ENCODE measurements around the gene ZNF260. TPM values are rescaled to one million over a fixed set of nuclear protein-coding genes. Genes with fewer than 3 reads are reported as not detected.

The ZNF260 gene
- total RNA-seq, 1 experiment from 2014 or later = 25.2 TPM

DNA sequence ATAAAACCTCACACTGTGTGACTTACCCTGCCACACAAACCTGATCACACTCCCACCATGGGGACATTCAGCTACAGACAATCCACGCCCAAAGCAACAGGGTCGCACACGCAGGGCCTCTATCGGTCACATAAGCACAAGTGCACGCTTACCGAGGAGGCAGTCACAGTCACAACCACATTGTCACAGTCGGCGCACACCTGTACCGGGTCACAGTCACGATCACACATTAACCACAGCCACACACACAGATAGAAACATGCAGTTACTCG, 39.3 kb downstream of the ZNF260 start:
- no TSS peak for BruUV-seq (replicated peaks)
- H3K36me3 ChIP-seq (ENCODE audit: control insufficient read depth, insufficient read depth, low read length) = no peaks in the 10 kb centered on the region
- H3K27ac ChIP-seq (ENCODE audit: low read length) = peak overlapping the region; percentile 98
- POLR2A ChIA-PET = no interaction called here
- H3K27me3 ChIP-seq (ENCODE audit: control insufficient read depth, insufficient read depth, low read length) = no peaks in the 10 kb centered on the region
- DNase-seq (ENCODE audit: low read depth, low spot score) (no peak), ATAC-seq (peak; percentile 29)
- in situ Hi-C loops (cut with HindIII; ENCODE audit: low pct_unique_long_range_greater_than_20kb, low sequenced_read_pairs) = no loop called here
- H3K4me3 ChIP-seq (ENCODE audit: low read depth in 2 of 2, low read length in 2 of 2) = peak overlapping the region; percentile 87 to 97
- no peaks in the 10 kb centered on the region for H3K4me1 ChIP-seq (ENCODE audit: control insufficient read depth, insufficient read depth, low read length)
- intact Hi-C loops (cut with micrococcal nuclease; ENCODE audit: unreplicated experiment) = no loop called here
- CTCF ChIA-PET = interaction anchor here (0.6 kb wide), 1 partner anchor 299 kb away, joined by 9 read pairs; no protein-coding TSS in a partner anchor
- no peak for TF ChIP-seq CTCF (IDR thresholded peaks at IDR 0.05)
- TF ChIP-seq, protein P1, sequence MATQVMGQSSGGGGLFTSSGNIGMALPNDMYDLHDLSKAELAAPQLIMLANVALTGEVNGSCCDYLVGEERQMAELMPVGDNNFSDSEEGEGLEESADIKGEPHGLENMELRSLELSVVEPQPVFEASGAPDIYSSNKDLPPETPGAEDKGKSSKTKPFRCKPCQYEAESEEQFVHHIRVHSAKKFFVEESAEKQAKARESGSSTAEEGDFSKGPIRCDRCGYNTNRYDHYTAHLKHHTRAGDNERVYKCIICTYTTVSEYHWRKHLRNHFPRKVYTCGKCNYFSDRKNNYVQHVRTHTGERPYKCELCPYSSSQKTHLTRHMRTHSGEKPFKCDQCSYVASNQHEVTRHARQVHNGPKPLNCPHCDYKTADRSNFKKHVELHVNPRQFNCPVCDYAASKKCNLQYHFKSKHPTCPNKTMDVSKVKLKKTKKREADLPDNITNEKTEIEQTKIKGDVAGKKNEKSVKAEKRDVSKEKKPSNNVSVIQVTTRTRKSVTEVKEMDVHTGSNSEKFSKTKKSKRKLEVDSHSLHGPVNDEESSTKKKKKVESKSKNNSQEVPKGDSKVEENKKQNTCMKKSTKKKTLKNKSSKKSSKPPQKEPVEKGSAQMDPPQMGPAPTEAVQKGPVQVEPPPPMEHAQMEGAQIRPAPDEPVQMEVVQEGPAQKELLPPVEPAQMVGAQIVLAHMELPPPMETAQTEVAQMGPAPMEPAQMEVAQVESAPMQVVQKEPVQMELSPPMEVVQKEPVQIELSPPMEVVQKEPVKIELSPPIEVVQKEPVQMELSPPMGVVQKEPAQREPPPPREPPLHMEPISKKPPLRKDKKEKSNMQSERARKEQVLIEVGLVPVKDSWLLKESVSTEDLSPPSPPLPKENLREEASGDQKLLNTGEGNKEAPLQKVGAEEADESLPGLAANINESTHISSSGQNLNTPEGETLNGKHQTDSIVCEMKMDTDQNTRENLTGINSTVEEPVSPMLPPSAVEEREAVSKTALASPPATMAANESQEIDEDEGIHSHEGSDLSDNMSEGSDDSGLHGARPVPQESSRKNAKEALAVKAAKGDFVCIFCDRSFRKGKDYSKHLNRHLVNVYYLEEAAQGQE (IDR thresholded peaks at IDR 0.05; ENCODE audit: insufficient read depth in 1 of 2, low read depth in 2 of 2, low read length in 1 of 2) = no peak
- no peak for TF ChIP-seq POLR2AphosphoS5 (IDR thresholded peaks at IDR 0.05; ENCODE audit: low read depth, low read length)
- TF ChIP-seq SIN3A (IDR thresholded peaks at IDR 0.05; ENCODE audit: borderline replicate concordance, insufficient read depth, low read depth, low read length) = no peak
- TF ChIP-seq TCF7L2 (IDR thresholded peaks at IDR 0.05; ENCODE audit: low read depth, low read length) = no peak
- no peaks in the 10 kb centered on the region for H3K9me3 ChIP-seq (ENCODE audit: control insufficient read depth, insufficient read depth, low read depth, low read length)

DNA sequence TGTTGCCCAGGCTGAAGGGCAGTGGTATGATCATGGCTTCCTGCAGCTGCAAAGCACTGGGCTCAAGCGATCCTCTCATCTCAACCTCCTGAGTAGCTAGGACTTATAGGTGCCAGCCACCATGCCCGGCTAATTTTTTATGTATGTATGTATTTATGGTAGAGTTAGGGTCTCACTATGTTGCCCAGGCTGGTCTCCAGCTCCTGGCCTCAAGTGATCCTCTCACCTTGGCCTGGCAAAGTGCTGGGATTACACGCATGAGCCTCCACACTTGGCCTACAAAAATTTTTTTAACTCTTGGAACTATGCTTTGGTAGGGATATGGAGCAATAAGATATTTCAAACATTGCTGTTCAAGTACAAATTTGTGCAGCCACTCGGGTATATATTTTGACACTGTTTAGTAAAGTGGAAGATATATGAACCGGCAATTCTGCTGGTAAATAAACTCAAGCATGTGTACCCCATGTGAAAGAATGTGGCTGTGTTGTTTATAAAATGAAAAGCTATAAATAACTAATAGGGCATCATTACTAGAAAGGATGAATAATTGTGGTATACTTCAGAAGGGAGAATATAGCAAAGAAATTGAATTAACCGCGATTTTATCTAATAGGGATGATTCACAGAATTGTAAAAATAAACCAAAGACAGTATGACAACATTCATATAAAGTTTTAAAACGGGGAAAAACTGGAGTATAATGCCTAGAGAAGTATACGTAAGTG, 39.8 kb downstream of the ZNF260 start:
- no peak for ATAC-seq
- peak overlapping the region; percentile 87 to 97 for H3K4me3 ChIP-seq (ENCODE audit: low read depth in 2 of 2, low read length in 2 of 2)
- intact Hi-C loops (cut with micrococcal nuclease; ENCODE audit: unreplicated experiment) (no loop called here), in situ Hi-C loops (cut with HindIII; ENCODE audit: low pct_unique_long_range_greater_than_20kb, low sequenced_read_pairs) (no loop called here)
- CTCF ChIA-PET = interaction anchor here (0.6 kb wide), 1 partner anchor 298 kb away, joined by 9 read pairs; no protein-coding TSS in a partner anchor
- no peaks in the 10 kb centered on the region for H3K4me1 ChIP-seq (ENCODE audit: control insufficient read depth, insufficient read depth, low read length)
- POLR2A ChIA-PET = no interaction called here
- H3K9me3 ChIP-seq (ENCODE audit: control insufficient read depth, insufficient read depth, low read depth, low read length) = no peaks in the 10 kb centered on the region
- peak overlapping the region; percentile 98 for H3K27ac ChIP-seq (ENCODE audit: low read length)
- BruUV-seq (replicated peaks) = TSS peak; percentile 74
- DNase-seq (ENCODE audit: low read depth, low spot score) = no peak
- TF ChIP-seq CTCF (IDR thresholded peaks at IDR 0.05) (no peak), TCF7L2 (IDR thresholded peaks at IDR 0.05; ENCODE audit: low read depth, low read length) (no peak), POLR2AphosphoS5 (IDR thresholded peaks at IDR 0.05; ENCODE audit: low read depth, low read length) (no peak), SIN3A (IDR thresholded peaks at IDR 0.05; ENCODE audit: borderline replicate concordance, insufficient read depth, low read depth, low read length) (no peak)
- TF ChIP-seq, protein P1 (IDR thresholded peaks at IDR 0.05; ENCODE audit: insufficient read depth in 1 of 2, low read depth in 2 of 2, low read length in 1 of 2) = no peak
- H3K27me3 ChIP-seq (ENCODE audit: control insufficient read depth, insufficient read depth, low read length) = no peaks in the 10 kb centered on the region
- no peaks in the 10 kb centered on the region for H3K36me3 ChIP-seq (ENCODE audit: control insufficient read depth, insufficient read depth, low read length)
